A673 (cell line): Measurements from ENCODE around the gene EYS. TPM values are rescaled to one million over a fixed set of nuclear protein-coding genes. Genes with fewer than 3 reads are reported as not detected.

ENCODE experiments used
- BruUV-seq: library from RNA; stranded (reverse); fragments of 400-500 nt; replicated peaks from 2 replicates; lab custom pipeline; 2021; lab: Mats Ljungman, UMichigan
- CTCF ChIA-PET: fragments of 300-600 bp; sonication (Branson Sonifier 250); formaldehyde crosslinking; loops from one replicate; lab custom pipeline; 2022; ENCODE audit warnings: antibody characterized with exemption; lab: Charles Lee
- POLR2A ChIA-PET: fragments of 300-600 bp; sonication (Branson Sonifier 250); formaldehyde crosslinking; loops from one replicate; lab custom pipeline; 2022; ENCODE audit warnings: antibody characterized with exemption; ENCODE audit not compliant: low non-redundant PET; lab: Charles Lee
- DNase-seq: peaks from one replicate; pipeline ENCODE4 v3.0.0-alpha.2; 2015; ENCODE audit warnings: low spot score
- H3K27ac ChIP-seq: fragments of 200-600 bp; sonication (generic); 2 replicates; pipeline ENCODE4 v1.5.1; 2016; ENCODE audit warnings: mixed run types, low read depth, mild to moderate bottlenecking, mixed read lengths, antibody characterized with exemption, low read length; ENCODE audit not compliant: poor library complexity, severe bottlenecking
- H3K27me3 ChIP-seq: fragments of 200-600 bp; sonication (generic); replicated peaks from 2 replicates; pipeline ENCODE4 v1.6.1; 2017; ENCODE audit warnings: mixed run types, low read depth, mild to moderate bottlenecking, mixed read lengths, antibody characterized with exemption, low read length; ENCODE audit not compliant: insufficient read depth, poor library complexity
- H3K36me3 ChIP-seq: fragments of 200-600 bp; sonication (generic); 2 replicates; pipeline ENCODE4 v1.6.1; 2016; ENCODE audit warnings: mixed run types, mild to moderate bottlenecking, mixed read lengths, antibody characterized with exemption, low read length; ENCODE audit not compliant: insufficient read depth, poor library complexity, severe bottlenecking
- H3K4me1 ChIP-seq: fragments of 200-600 bp; sonication (generic); 2 replicates; pipeline ENCODE4 v1.6.1; 2017; ENCODE audit warnings: mixed run types, mild to moderate bottlenecking, mixed read lengths, antibody characterized with exemption, low read length; ENCODE audit not compliant: insufficient read depth, poor library complexity, severe bottlenecking
- H3K4me3 ChIP-seq: fragments of 200-600 bp; sonication (generic); 2 replicates; pipeline ENCODE4 v1.5.1; 2016; ENCODE audit warnings: low read depth, mixed run types, mild to moderate bottlenecking, mixed read lengths, low read length; ENCODE audit not compliant: poor library complexity, severe bottlenecking
- H3K9me3 ChIP-seq: fragments of 200-600 bp; sonication (generic); 2 replicates; pipeline ENCODE4 v1.6.1; 2016; ENCODE audit warnings: mixed run types, low read depth, mild to moderate bottlenecking, mixed read lengths, antibody characterized with exemption, low read length; ENCODE audit not compliant: poor library complexity, severe bottlenecking
- EZH2 ChIP-seq: fragments of 200-600 bp; sonication (generic); IDR thresholded peaks from 2 replicates; pipeline ENCODE4 v1.6.1; 2017; ENCODE audit warnings: borderline replicate concordance, low read depth, mild to moderate bottlenecking, mixed read lengths, antibody characterized with exemption, low read length; ENCODE audit not compliant: poor library complexity, severe bottlenecking
- intact Hi-C: fragments of 100-400 bp; cut with micrococcal nuclease; formaldehyde crosslinking; loops from one replicate; pipeline ENCODE4 v1.10.0; 2022; ENCODE audit not compliant: unreplicated experiment
- total RNA-seq: library from RNA; stranded (reverse); gene quantifications from 2 replicates; pipeline ENCODE4 v1.2.3, GENCODE V29; 2021
- TF ChIP-seq, protein P1 (sequence below): fragments of 300-800, 200-600 bp; sonication (generic); conservative IDR thresholded peaks from 2 replicates; pipeline ENCODE4 v1.5.1; 2017; ENCODE audit warnings: low read depth, mild to moderate bottlenecking, antibody characterized with exemption, low read length, moderate library complexity, mixed read lengths

The EYS gene
- total RNA-seq, 1 experiment from 2014 or later: 0.47 TPM

- TF ChIP-seq EZH2: no peak
- TF ChIP-seq, protein P1, sequence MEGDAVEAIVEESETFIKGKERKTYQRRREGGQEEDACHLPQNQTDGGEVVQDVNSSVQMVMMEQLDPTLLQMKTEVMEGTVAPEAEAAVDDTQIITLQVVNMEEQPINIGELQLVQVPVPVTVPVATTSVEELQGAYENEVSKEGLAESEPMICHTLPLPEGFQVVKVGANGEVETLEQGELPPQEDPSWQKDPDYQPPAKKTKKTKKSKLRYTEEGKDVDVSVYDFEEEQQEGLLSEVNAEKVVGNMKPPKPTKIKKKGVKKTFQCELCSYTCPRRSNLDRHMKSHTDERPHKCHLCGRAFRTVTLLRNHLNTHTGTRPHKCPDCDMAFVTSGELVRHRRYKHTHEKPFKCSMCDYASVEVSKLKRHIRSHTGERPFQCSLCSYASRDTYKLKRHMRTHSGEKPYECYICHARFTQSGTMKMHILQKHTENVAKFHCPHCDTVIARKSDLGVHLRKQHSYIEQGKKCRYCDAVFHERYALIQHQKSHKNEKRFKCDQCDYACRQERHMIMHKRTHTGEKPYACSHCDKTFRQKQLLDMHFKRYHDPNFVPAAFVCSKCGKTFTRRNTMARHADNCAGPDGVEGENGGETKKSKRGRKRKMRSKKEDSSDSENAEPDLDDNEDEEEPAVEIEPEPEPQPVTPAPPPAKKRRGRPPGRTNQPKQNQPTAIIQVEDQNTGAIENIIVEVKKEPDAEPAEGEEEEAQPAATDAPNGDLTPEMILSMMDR: no peak
- no TSS peak for BruUV-seq
- intact Hi-C loops: no loop called here
- no peak for DNase-seq
- ChIA-PET CTCF (no interaction called here), POLR2A (no interaction called here)
- H3K36me3 ChIP-seq: no peaks in the 10 kb centered on the region
- no peaks in the 10 kb centered on the region for H3K9me3 ChIP-seq
- H3K4me3 ChIP-seq: no peak overlapping the region
- no peaks in the 10 kb centered on the region for H3K4me1 ChIP-seq
- H3K27me3 ChIP-seq: no peaks in the 10 kb centered on the region
- H3K27ac ChIP-seq: no peak overlapping the region
Observed at GRCh38 chr6:64214373-64214772, 1492.7 kb downstream of the EYS start.

DNA sequence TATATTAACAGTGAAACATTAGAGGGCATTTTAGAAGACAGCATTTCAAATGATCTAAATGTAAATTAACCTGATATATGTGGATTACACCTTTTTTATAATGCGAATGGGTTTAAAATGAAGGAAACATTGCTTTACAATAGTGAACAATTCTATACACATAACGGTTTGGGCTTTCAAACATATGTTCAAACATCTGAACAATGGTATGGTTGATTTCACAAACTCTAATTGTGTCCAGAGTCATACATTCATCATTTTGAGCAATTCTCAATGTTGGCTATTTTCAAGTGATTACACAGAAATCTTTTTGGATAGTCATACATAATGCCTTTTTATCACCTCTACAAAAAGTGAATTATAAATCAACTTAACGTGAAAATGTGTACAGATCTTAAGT is 1493.3 kb downstream of the EYS start:
- ChIA-PET CTCF (no interaction called here), POLR2A (no interaction called here)
- no peak for DNase-seq
- Histone ChIP-seq H3K4me3 (no peak overlapping the region), H3K27me3 (no peaks in the 10 kb centered on the region), H3K9me3 (no peaks in the 10 kb centered on the region), H3K27ac (no peak overlapping the region), H3K4me1 (no peaks in the 10 kb centered on the region), H3K36me3 (no peaks in the 10 kb centered on the region)
- no TSS peak for BruUV-seq
- no peak for TF ChIP-seq EZH2
- TF ChIP-seq, protein P1: no peak
- intact Hi-C loops: no loop called here

- ChIA-PET POLR2A (no interaction called here), CTCF (no interaction called here)
- Histone ChIP-seq H3K4me1 (no peaks in the 10 kb centered on the region), H3K27me3 (no peaks in the 10 kb centered on the region), H3K4me3 (no peak overlapping the region), H3K36me3 (no peaks in the 10 kb centered on the region), H3K9me3 (no peaks in the 10 kb centered on the region), H3K27ac (no peak overlapping the region)
- DNase-seq: no peak
- intact Hi-C loops: no loop called here
- no peak for TF ChIP-seq EZH2
- TF ChIP-seq, protein P1: no peak
- BruUV-seq: no TSS peak
Observed at GRCh38 chr6:64197246-64197645, 1509.8 kb downstream of the EYS start.
